Measurements from ENCODE around the gene LRRC10B.

GRCh38 chr11:61502522-61502921, 6.0 kb upstream of the LRRC10B start:
- no peak for TF ChIP-seq EP300 (IDR thresholded peaks at IDR 0.05)
- TF ChIP-seq, protein P1, sequence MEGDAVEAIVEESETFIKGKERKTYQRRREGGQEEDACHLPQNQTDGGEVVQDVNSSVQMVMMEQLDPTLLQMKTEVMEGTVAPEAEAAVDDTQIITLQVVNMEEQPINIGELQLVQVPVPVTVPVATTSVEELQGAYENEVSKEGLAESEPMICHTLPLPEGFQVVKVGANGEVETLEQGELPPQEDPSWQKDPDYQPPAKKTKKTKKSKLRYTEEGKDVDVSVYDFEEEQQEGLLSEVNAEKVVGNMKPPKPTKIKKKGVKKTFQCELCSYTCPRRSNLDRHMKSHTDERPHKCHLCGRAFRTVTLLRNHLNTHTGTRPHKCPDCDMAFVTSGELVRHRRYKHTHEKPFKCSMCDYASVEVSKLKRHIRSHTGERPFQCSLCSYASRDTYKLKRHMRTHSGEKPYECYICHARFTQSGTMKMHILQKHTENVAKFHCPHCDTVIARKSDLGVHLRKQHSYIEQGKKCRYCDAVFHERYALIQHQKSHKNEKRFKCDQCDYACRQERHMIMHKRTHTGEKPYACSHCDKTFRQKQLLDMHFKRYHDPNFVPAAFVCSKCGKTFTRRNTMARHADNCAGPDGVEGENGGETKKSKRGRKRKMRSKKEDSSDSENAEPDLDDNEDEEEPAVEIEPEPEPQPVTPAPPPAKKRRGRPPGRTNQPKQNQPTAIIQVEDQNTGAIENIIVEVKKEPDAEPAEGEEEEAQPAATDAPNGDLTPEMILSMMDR (IDR thresholded peaks at IDR 0.05), result no peak

All from gastroesophageal sphincter (tissue), 3 donors.